Adrenal gland (tissue), 5 donors: ENCODE data around the gene NKX2-8.

Experiments used
- POLR2A ChIP-seq, 2 donors: fragments of 450-650 bp; IDR thresholded peaks; one replicate each; pipeline ENCODE4 v1.6.1; 2017; ENCODE audit warnings: antibody characterized with exemption in 2 of 2, mild to moderate bottlenecking in 2 of 2, moderate library complexity in 1 of 2
- TF ChIP-seq, protein P1 (sequence below), 6 experiments: fragments of 450-650 bp in 4 of 6; fragments of 200-600 bp in 2 of 6; sonication (generic) in 1 of 6; IDR thresholded peaks; 1 replicate in 5 of 6; 2 replicates in 1 of 6; pipeline versions ENCODE4 v1.5.1 to v1.8.0; 2016 to 2021; ENCODE audit warnings: antibody characterized with exemption in 6 of 6, mild to moderate bottlenecking in 2 of 6, moderate library complexity in 1 of 6
- donor health status: DM: no; HTN: no; CAD: no.

DNA sequence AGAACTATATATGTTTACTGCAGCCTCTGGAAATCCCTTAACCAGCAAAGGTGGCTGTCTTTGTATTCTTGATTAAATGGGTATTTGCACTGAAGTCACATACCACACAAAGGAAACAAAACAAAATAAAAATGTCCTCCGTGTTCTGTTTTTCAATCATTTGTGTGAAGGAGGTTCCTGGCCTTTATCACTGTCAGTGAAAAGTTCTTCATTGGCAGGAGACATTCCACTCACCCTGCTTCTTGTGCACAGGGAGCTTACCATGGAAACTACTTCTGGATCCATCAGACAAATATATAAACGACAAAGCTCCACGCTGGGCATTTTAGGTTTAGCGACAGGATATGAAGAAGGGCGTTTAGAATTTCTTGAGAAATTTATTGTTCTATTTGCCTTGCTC lies 5.7 kb upstream of the NKX2-8 start:
- TF ChIP-seq, protein P1, sequence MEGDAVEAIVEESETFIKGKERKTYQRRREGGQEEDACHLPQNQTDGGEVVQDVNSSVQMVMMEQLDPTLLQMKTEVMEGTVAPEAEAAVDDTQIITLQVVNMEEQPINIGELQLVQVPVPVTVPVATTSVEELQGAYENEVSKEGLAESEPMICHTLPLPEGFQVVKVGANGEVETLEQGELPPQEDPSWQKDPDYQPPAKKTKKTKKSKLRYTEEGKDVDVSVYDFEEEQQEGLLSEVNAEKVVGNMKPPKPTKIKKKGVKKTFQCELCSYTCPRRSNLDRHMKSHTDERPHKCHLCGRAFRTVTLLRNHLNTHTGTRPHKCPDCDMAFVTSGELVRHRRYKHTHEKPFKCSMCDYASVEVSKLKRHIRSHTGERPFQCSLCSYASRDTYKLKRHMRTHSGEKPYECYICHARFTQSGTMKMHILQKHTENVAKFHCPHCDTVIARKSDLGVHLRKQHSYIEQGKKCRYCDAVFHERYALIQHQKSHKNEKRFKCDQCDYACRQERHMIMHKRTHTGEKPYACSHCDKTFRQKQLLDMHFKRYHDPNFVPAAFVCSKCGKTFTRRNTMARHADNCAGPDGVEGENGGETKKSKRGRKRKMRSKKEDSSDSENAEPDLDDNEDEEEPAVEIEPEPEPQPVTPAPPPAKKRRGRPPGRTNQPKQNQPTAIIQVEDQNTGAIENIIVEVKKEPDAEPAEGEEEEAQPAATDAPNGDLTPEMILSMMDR (IDR thresholded peaks at IDR 0.05): no peak
- no peak for TF ChIP-seq POLR2A (IDR thresholded peaks at IDR 0.05)
